BLaER1 treated with 17β-estradiol and CSF1 and Interleukin-3, amounts not matched to agents 10 nM and 100 nM (cell line): ENCODE data around the gene NFATC2IP.
"Not testable (repeated sequence)": the region's sequence is repeated elsewhere in the genome, so short reads cannot be mapped to it uniquely, and the experiment has no call there.

ENCODE experiments used
- H3K27ac ChIP-seq, 11 experiments: shearing (Covaris generic); formaldehyde crosslinking; 2 replicates each; pipeline ENCODE4 v1.8.1; 2022
- H3K27me3 ChIP-seq, 11 experiments: shearing (Covaris generic); formaldehyde crosslinking; 2 replicates each; pipeline ENCODE4 v1.8.1; 2022
- H3K36me3 ChIP-seq, 11 experiments: shearing (Covaris generic); formaldehyde crosslinking; 2 replicates each; pipeline ENCODE4 v1.8.1; 2022
- H3K4me1 ChIP-seq, 10 experiments: shearing (Covaris generic); formaldehyde crosslinking; 2 replicates each; pipeline ENCODE4 v1.8.1; 2022
- H3K4me2 ChIP-seq, 11 experiments: shearing (Covaris generic); formaldehyde crosslinking; 2 replicates each; pipeline ENCODE4 v1.8.1; 2022
- H3K4me3 ChIP-seq, 10 experiments: shearing (Covaris generic); formaldehyde crosslinking; 2 replicates each; pipeline ENCODE4 v1.8.1; 2022
- H3K9ac ChIP-seq, 11 experiments: shearing (Covaris generic); formaldehyde crosslinking; 2 replicates each; pipeline ENCODE4 v1.8.1; 2022
- H3K9me3 ChIP-seq, 11 experiments: shearing (Covaris generic); formaldehyde crosslinking; replicated peaks in 1 of 11; 2 replicates each; pipeline ENCODE4 v1.8.1; 2022
- H4K20me1 ChIP-seq, 11 experiments: shearing (Covaris generic); formaldehyde crosslinking; 2 replicates each; pipeline ENCODE4 v1.8.1; 2022
- Cebpa-rat ChIP-seq, 11 experiments: shearing (Covaris generic); IDR thresholded peaks; 2 replicates each; pipeline ENCODE4 v1.8.1; 2022

NFATC2IP gene

GRCh38 chr16:28958836-28959235 lies 8.1 kb downstream of the NFATC2IP start:
- H3K27me3 ChIP-seq, result no peaks in the 10 kb centered on the region
- no peak overlapping the region for H3K4me2 ChIP-seq
- peaks cover 96 to 100% (median 99%) of the 10 kb centered on the region in 11 experiments for H3K36me3 ChIP-seq
- 0 out of 20 replicates have a peak, but pooled peaks cover 0 to under 1% (median 0%) of the 10 kb centered on the region in 10 experiments for H3K4me1 ChIP-seq
- H4K20me1 ChIP-seq, result peaks cover 0 to 63% (median 14%) of the 10 kb centered on the region in 11 experiments; a peak in 12 of 22 replicates
- H3K9me3 ChIP-seq, result no peaks in the 10 kb centered on the region
- peak overlapping the region in 2 of 11 experiments; percentile 0 to 27; a peak in 1 of 22 replicates for H3K9ac ChIP-seq
- H3K27ac ChIP-seq, result no peak overlapping the region
- no peak for TF ChIP-seq Cebpa-rat (IDR thresholded peaks at IDR 0.05)
- no peak overlapping the region for H3K4me3 ChIP-seq

- no peaks in the 10 kb centered on the region for H3K9me3 ChIP-seq
- TF ChIP-seq Cebpa-rat (IDR thresholded peaks at IDR 0.05), result no peak
- H3K4me1 ChIP-seq, result no peaks in the 10 kb centered on the region
- no peaks in the 10 kb centered on the region for H3K27me3 ChIP-seq
- peaks cover 0 to 49% (median 8%) of the 10 kb centered on the region in 11 experiments; a peak in 6 of 22 replicates for H4K20me1 ChIP-seq
- no peak overlapping the region for H3K4me2 ChIP-seq
- H3K4me3 ChIP-seq, result no peak overlapping the region
- H3K36me3 ChIP-seq, result peaks cover 60 to 76% (median 71%) of the 10 kb centered on the region in 11 experiments
- no peak overlapping the region for H3K27ac ChIP-seq
- H3K9ac ChIP-seq, result no peak overlapping the region
These were observed 13.3 kb downstream of the NFATC2IP start for GRCh38 chr16:28964072-28964471.

GRCh38 chr16:28964496-28964895 lies 13.8 kb downstream of the NFATC2IP start:
- 0 out of 22 replicates have a peak, but pooled peaks of 1 of the 11 experiments have one; percentile 18 for TF ChIP-seq Cebpa-rat (IDR thresholded peaks at IDR 0.05)
- H3K4me2 ChIP-seq, result no peak overlapping the region
- peaks cover 0 to 50% (median 8%) of the 10 kb centered on the region in 11 experiments; a peak in 6 of 22 replicates for H4K20me1 ChIP-seq
- H3K36me3 ChIP-seq, result peaks cover 56 to 72% (median 67%) of the 10 kb centered on the region in 11 experiments
- H3K9ac ChIP-seq, result no peak overlapping the region
- H3K27ac ChIP-seq, result no peak overlapping the region
- no peaks in the 10 kb centered on the region for H3K4me1 ChIP-seq
- no peaks in the 10 kb centered on the region for H3K27me3 ChIP-seq
- no peaks in the 10 kb centered on the region for H3K9me3 ChIP-seq
- H3K4me3 ChIP-seq, result no peak overlapping the region

DNA sequence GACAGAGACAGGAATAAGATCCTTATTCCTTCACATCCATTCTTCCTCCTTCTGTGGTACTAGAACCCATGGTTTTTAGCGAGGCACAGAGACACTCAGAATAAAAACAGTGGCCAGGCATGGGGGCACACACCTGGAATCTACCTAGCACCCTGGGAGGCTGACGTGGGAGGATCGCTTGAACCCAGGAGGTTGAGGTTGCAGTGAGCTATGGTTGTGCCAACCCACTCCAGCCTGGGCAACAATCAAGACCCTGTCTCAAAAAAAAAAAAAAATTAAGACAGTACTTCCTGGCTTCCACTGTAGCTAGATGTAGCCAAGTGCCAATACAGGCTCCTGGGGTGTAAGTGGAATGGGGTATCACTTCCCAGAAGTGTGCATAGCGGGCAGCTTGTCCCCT lies 16.4 kb downstream of the NFATC2IP start:
- no peak overlapping the region for H3K27ac ChIP-seq
- peaks cover 34 to 45% (median 42%) of the 10 kb centered on the region in 11 experiments for H3K36me3 ChIP-seq
- no peak overlapping the region for H3K4me3 ChIP-seq

DNA sequence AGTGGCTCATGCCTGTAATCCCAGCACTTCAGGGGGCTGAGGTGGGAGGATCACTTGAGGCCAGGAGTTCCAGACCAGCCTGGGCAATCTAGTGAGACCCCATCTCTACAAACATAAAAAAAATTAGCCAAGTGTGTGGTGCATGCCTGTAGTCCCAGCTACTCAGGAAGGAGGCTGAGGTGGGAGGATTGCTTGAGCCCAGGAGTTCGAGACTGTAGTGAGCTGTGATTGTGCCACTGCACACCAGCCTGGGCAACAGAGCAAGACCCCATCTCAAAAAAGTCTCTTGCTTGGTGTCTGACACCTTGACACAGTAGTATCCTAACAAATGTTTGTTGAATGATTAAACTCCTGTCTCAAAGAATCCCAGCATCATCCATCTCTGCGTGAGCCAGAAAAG lies 19.0 kb downstream of the NFATC2IP start:
- Histone ChIP-seq H4K20me1 (peaks cover 0 to 13% (median 0%) of the 10 kb centered on the region in 11 experiments; a peak in 3 of 22 replicates), H3K36me3 (peaks cover 8 to 20% (median 16%) of the 10 kb centered on the region in 11 experiments)
- H3K27ac ChIP-seq, H3K27me3 ChIP-seq, H3K4me3 ChIP-seq, H3K4me1 ChIP-seq, H3K9ac ChIP-seq, H3K4me2 ChIP-seq, H3K9me3 ChIP-seq: not testable (repeated sequence)

More for the DNA sequence above, 16.4 kb downstream of the NFATC2IP start:
- H3K27me3 ChIP-seq, result no peaks in the 10 kb centered on the region
- H3K4me2 ChIP-seq, result no peak overlapping the region
- H3K4me1 ChIP-seq, result no peaks in the 10 kb centered on the region
- peaks cover 0 to 36% (median 4%) of the 10 kb centered on the region in 11 experiments; a peak in 6 of 22 replicates for H4K20me1 ChIP-seq
- TF ChIP-seq Cebpa-rat (IDR thresholded peaks at IDR 0.05), result no peak
- H3K9me3 ChIP-seq, result no peaks in the 10 kb centered on the region
- 0 out of 22 replicates have a peak overlapping the region, but pooled peaks of 1 of the 11 experiments have one; percentile 13 for H3K9ac ChIP-seq

DNA sequence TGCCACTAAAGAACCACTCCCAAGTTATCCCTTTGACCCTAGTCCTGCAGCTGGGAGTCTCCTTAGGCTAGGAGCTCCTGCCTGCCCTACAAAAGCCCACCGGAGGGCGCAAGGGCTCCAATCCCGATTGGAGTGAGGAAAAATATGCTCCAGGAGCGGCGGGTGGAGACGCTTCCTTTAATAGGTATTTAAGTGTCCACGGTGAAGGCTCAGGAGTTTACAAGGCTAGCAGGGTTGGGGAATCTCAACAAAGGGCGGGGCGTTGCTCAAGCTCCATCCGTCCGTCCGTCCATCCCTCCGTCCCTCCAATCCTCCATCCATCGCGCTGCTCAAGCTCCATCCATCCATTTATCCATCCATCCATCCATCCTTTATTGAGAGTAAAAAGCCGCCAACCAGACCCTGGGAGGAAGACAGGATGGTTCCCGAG lies 23.3 kb downstream of the NFATC2IP start:
- Histone ChIP-seq H3K4me2 (peak overlapping the region; percentile 86 to 100 (median 97)), H3K9ac (peak overlapping the region; percentile 82 to 95 (median 89); a peak in 21 of 22 replicates), H4K20me1 (peaks cover 0 to 27% (median 0%) of the 10 kb centered on the region in 11 experiments; a peak in 8 of 22 replicates), H3K36me3 (peaks cover 9 to 30% (median 19%) of the 10 kb centered on the region in 11 experiments; a peak in 18 of 22 replicates), H3K27me3 (no peaks in the 10 kb centered on the region), H3K4me3 (peak overlapping the region; percentile 80 to 97 (median 88)), H3K9me3 (no peaks in the 10 kb centered on the region), H3K4me1 (peaks cover 18 to 42% (median 25%) of the 10 kb centered on the region in 10 experiments), H3K27ac (peak overlapping the region; percentile 69 to 90 (median 86); a peak in 21 of 22 replicates)
- no peak for TF ChIP-seq Cebpa-rat (IDR thresholded peaks at IDR 0.05)

DNA sequence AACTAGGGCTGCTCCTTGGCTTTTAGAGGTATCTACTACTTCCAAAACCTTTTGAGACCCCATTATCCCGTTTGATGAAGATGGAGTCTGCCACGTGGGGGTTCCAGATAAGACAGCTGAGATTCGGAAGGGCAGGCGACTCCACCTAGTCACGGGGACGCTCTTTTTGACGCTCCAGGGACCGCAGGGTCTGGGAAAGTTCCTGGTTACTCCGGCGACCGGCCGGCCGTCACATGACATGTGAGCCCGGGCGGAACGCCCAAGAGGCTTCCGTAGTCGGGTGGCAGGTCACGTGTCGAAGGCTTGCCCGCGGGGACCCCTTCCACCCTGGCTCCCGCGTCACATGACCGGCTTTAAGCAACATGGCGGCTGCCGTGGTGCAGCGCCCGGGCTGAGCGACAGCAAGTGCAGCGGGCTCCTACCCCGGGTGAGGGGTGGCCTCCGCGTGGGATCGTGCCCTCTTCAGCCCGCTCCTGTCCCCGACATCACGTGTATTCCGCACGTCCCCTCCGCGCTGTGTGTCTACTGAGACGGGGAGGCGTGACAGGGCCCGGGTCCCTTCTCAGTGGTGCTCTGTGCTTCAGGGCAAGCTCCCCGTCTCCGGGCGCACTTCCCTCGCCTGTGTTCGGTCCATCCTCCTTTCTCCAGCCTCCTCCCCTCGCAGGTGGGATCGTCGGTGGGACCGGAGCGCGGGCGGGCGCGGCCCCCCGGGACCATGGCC lies 23.9 kb downstream of the NFATC2IP start, which contains the start of gene SPNS1:
Gene SPNS1 (plus strand): TSS at position 342 of the 721 bp plus-strand sequence. CDS start 374 bp downstream, at position 716.
- peaks cover 0 to 27% (median 0%) of the 10 kb centered on the region in 11 experiments; a peak in 8 of 22 replicates for H4K20me1 ChIP-seq
- H3K27ac ChIP-seq, result peak within 1 kb of the TSS; percentile 69 to 90 (median 86)
- peak within 1 kb of the TSS; percentile 86 to 100 (median 97) for H3K4me2 ChIP-seq
- H3K9ac ChIP-seq, result peak within 1 kb of the TSS; percentile 82 to 95 (median 89)
- no peaks in the 10 kb centered on the region for H3K9me3 ChIP-seq
- H3K4me3 ChIP-seq, result peak within 1 kb of the TSS; percentile 80 to 97 (median 88)
- no peaks in the 10 kb centered on the region for H3K27me3 ChIP-seq
- TF ChIP-seq Cebpa-rat (IDR thresholded peaks at IDR 0.05), result no peak
- peaks cover 13 to 36% (median 25%) of the 10 kb centered on the region in 11 experiments; a peak in 19 of 22 replicates for H3K36me3 ChIP-seq
- peaks cover 18 to 42% (median 25%) of the 10 kb centered on the region in 10 experiments for H3K4me1 ChIP-seq

DNA sequence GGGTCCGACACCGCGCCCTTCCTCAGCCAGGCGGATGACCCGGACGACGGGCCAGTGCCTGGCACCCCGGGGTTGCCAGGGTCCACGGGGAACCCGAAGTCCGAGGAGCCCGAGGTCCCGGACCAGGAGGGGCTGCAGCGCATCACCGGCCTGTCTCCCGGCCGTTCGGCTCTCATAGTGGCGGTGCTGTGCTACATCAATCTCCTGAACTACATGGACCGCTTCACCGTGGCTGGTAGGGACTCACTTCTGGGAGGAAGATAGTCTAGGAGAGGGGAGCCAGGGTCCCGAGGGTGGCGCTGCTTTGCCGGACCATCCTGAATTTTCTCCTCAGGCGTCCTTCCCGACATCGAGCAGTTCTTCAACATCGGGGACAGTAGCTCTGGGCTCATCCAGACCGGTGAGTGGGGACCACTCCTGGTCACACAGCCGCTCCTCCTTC lies 24.4 kb downstream of the NFATC2IP start:
- no peaks in the 10 kb centered on the region for H3K27me3 ChIP-seq
- peak overlapping the region; percentile 69 to 90 (median 86) for H3K27ac ChIP-seq
- H4K20me1 ChIP-seq, result peaks cover 0 to 29% (median 0%) of the 10 kb centered on the region in 11 experiments; a peak in 8 of 22 replicates
- peaks cover 18 to 42% (median 25%) of the 10 kb centered on the region in 10 experiments for H3K4me1 ChIP-seq
- peak overlapping the region; percentile 86 to 100 (median 97) for H3K4me2 ChIP-seq
- H3K4me3 ChIP-seq, result peak overlapping the region; percentile 80 to 97 (median 88)
- H3K9ac ChIP-seq, result peak overlapping the region; percentile 82 to 95 (median 89)
- H3K9me3 ChIP-seq, result no peaks in the 10 kb centered on the region
- TF ChIP-seq Cebpa-rat (IDR thresholded peaks at IDR 0.05), result no peak
- peaks cover 13 to 42% (median 30%) of the 10 kb centered on the region in 11 experiments; a peak in 21 of 22 replicates for H3K36me3 ChIP-seq
